Renal pelvis (tissue), 12 donors: ENCODE results near the gene OR10K1. TPM values are rescaled to one million over a fixed set of nuclear protein-coding genes. Genes with fewer than 3 reads are reported as not detected.
"Not testable (repeated sequence)": the region's sequence is repeated elsewhere in the genome, so short reads cannot be mapped to it uniquely, and the experiment has no call there.

Experiments
- DNase-seq: peaks from one replicate; pipeline ENCODE4 v3.0.0-alpha.2; 2013
- long read RNA-seq, 16 experiments: transcript quantifications; one replicate each; lab custom pipeline, GENCODE V29; 2026
- polyA plus RNA-seq, 3 donors: library from polyadenylated mRNA; unstranded; fragments of 120-200 nt; gene quantifications; one replicate each; pipeline ENCODE4 v1.2.1, GENCODE V29; 2013; ENCODE audit not compliant: insufficient read length in 3 of 3

Gene OR10K1
- under 1 TPM in 2 of 3 donors, not detected in 1; 0.03 to 0.06 TPM for polyA plus RNA-seq
- long read RNA-seq, donor 1, partial matches to known transcripts: 0 of 1 reads
- long read RNA-seq, donor 1, other reads (novel, unspliced or antisense): 0 of 1 reads
- long read RNA-seq, donor 2: 0 reads
- long read RNA-seq, donor 3: 0 reads
- long read RNA-seq, donor 4: 0 reads
- long read RNA-seq, donor 5: 0 reads
- long read RNA-seq, donor 6: 0 reads
- long read RNA-seq, donor 7: 0 reads
- long read RNA-seq, donor 8: 0 reads
- long read RNA-seq, donor 9: 0 reads
- long read RNA-seq, donor 10: 0 reads
- long read RNA-seq, donor 11: 0 reads
- long read RNA-seq, donor 12: 0 reads
- long read RNA-seq, donor 13: 0 reads
- long read RNA-seq, donor 14: 0 reads
- long read RNA-seq, donor 15: 0 reads
- long read RNA-seq, donor 16: 0 reads

- no peak for DNase-seq
Observed at GRCh38 chr1:158461534-158461933, at the start of gene OR10K1. TSS of gene OR10K1 (plus strand) at chr1:158461834. CDS start at chr1:158465562, 3,728 bp downstream.

- no peak for DNase-seq
Observed at GRCh38 chr1:158414651-158415345, 46.8 kb upstream of the OR10K1 start.

- no peak for DNase-seq
Observed at GRCh38 chr1:158417586-158417985, 44.0 kb upstream of the OR10K1 start.

- DNase-seq: no peak
Observed at GRCh38 chr1:158422212-158422611, 39.4 kb upstream of the OR10K1 start.

GRCh38 chr1:158425027-158425426 lies 36.6 kb upstream of the OR10K1 start:
- DNase-seq: no peak

GRCh38 chr1:158426137-158426536 lies 35.5 kb upstream of the OR10K1 start, which contains the start of gene OR10K2:
TSS of gene OR10K2 (minus strand) at chr1:158426237. CDS start at chr1:158420866, 5,371 bp downstream.
- DNase-seq: no peak

- DNase-seq: not testable (repeated sequence)
Observed at GRCh38 chr1:158430163-158430562, 31.5 kb upstream of the OR10K1 start.

GRCh38 chr1:158434741-158435140 lies 26.9 kb upstream of the OR10K1 start:
- no peak for DNase-seq

- no peak for DNase-seq
Observed at GRCh38 chr1:158445376-158445775, 16.3 kb upstream of the OR10K1 start.

- DNase-seq: no peak
Observed at GRCh38 chr1:158454537-158454936, 7.1 kb upstream of the OR10K1 start.

- no peak for DNase-seq
Observed at GRCh38 chr1:158457246-158457645, 4.4 kb upstream of the OR10K1 start.

GRCh38 chr1:158458263-158458662 lies 3.4 kb upstream of the OR10K1 start:
- DNase-seq: no peak

GRCh38 chr1:158471920-158472319 lies 10.3 kb downstream of the OR10K1 start, which contains the start of gene OR10R2:
TSS of gene OR10R2 (plus strand) at chr1:158472220. CDS start at chr1:158472326, 106 bp downstream.
- no peak for DNase-seq

GRCh38 chr1:158485455-158485854 lies 23.8 kb downstream of the OR10K1 start:
- DNase-seq: no peak

GRCh38 chr1:158491316-158491715 lies 29.7 kb downstream of the OR10K1 start:
- DNase-seq: no peak

- no peak for DNase-seq
Observed at GRCh38 chr1:158493054-158493453, 31.4 kb downstream of the OR10K1 start.

GRCh38 chr1:158494796-158495195 lies 33.2 kb downstream of the OR10K1 start:
- no peak for DNase-seq

GRCh38 chr1:158496374-158496773 lies 34.7 kb downstream of the OR10K1 start:
- peak; percentile 7 for DNase-seq

GRCh38 chr1:158506369-158506987 lies 44.8 kb downstream of the OR10K1 start:
- DNase-seq: no peak

GRCh38 chr1:158507511-158507910 lies 45.9 kb downstream of the OR10K1 start:
- no peak for DNase-seq

- no peak for DNase-seq
Observed at GRCh38 chr1:158509471-158510156, 48.0 kb downstream of the OR10K1 start.

- no peak for DNase-seq
Observed at GRCh38 chr1:158516966-158517365, 55.3 kb downstream of the OR10K1 start.
